HCT116 (cell line): ENCODE data around the gene UGT1A9. TPM values are rescaled to one million over a fixed set of nuclear protein-coding genes. Genes with fewer than 3 reads are reported as not detected.

ENCODE experiments used
- ATAC-seq: fragments of 200-7000 bp; cut with Tn5 transposase; 2 replicates; pipeline ENCODE4 v1.9.1; 2020; ENCODE audit warnings: mild to moderate bottlenecking, moderate library complexity
- BruUV-seq: library from RNA; stranded (reverse); fragments of 400-500 nt; replicated peaks from 2 replicates; lab custom pipeline; 2021; lab: Mats Ljungman, UMichigan
- CTCF ChIA-PET: fragments of 300-600 bp; sonication (Branson Sonifier 250); formaldehyde crosslinking; loops from one replicate; lab custom pipeline; 2021; ENCODE audit warnings: antibody characterized with exemption; lab: Charles Lee
- POLR2A ChIA-PET: fragments of 300-600, 350-600 bp; sonication (Branson Sonifier 250); formaldehyde crosslinking; loops from one replicate; lab custom pipeline; 2021; ENCODE audit warnings: antibody characterized with exemption; lab: Charles Lee
- RAD21 ChIA-PET, 2 experiments: fragments of 300-600 bp; sonication (Branson Sonifier 250); formaldehyde crosslinking; loops; one replicate each; lab custom pipeline; 2023; ENCODE audit warnings: low total read pairs in 2 of 2; ENCODE audit not compliant: uncharacterized antibody in 2 of 2, unreplicated experiment in 2 of 2, low non-redundant PET in 1 of 2; lab: Charles Lee
- DNase-seq: peaks from one replicate; pipeline ENCODE4 v3.0.0-alpha.2; 2010; ENCODE audit warnings: low read depth, low spot score
- H2AFZ ChIP-seq: fragments of 200-600 bp; shearing (Covaris generic), sonication (generic); 2 replicates; pipeline ENCODE4 v1.6.1; 2017; ENCODE audit warnings: low read depth, mixed run types, mixed read lengths, antibody characterized with exemption, low read length; ENCODE audit not compliant: poor library complexity, severe bottlenecking
- H3K27ac ChIP-seq: 2 replicates; pipeline ENCODE4 v1.5.1; 2012; ENCODE audit warnings: low read depth, low read length
- H3K27me3 ChIP-seq: fragments of 200-600 bp; sonication (generic); 2 replicates; pipeline ENCODE4 v1.6.1; 2016; ENCODE audit warnings: mixed run types, low read length, mixed read lengths; ENCODE audit not compliant: insufficient read depth
- H3K36me3 ChIP-seq, 2 experiments: fragments of 200-500 bp in 1 of 2; fragments of 200-600 bp in 1 of 2; sonication (Bioruptor generic) in 1 of 2; sonication (generic) in 1 of 2; 2 replicates each; pipeline versions ENCODE4 v1.5.1 to v1.6.1; 2014 to 2016; ENCODE audit warnings: low read length in 2 of 2, inconsistent platforms in 1 of 2, mixed read lengths in 1 of 2, mixed run types in 1 of 2; ENCODE audit not compliant: insufficient read depth in 2 of 2, control insufficient read depth in 1 of 2
- H3K4me1 ChIP-seq, 2 experiments: fragments of 200-600 bp in 1 of 2; sonication (generic) in 1 of 2; 2 replicates each; pipeline versions ENCODE4 v1.5.1 to v1.6.1; 2012 to 2017; ENCODE audit warnings: low read length in 2 of 2, inconsistent platforms in 1 of 2, mild to moderate bottlenecking in 1 of 2, mixed read lengths in 1 of 2, mixed run types in 1 of 2, moderate library complexity in 1 of 2; ENCODE audit not compliant: insufficient read depth in 2 of 2, control insufficient read depth in 1 of 2
- H3K4me2 ChIP-seq: fragments of 200-600 bp; sonication (generic); 2 replicates; pipeline ENCODE4 v1.6.1; 2017; ENCODE audit warnings: mixed run types, low read length, mixed read lengths
- H3K4me3 ChIP-seq, 2 experiments: fragments of 200-600 bp in 1 of 2; sonication (generic) in 1 of 2; replicated peaks in 1 of 2; 2 replicates each; pipeline ENCODE4 v1.5.1; 2011 to 2016; ENCODE audit warnings: low read length in 2 of 2, control low read depth in 1 of 2, low read depth in 1 of 2, mild to moderate bottlenecking in 1 of 2, mixed read lengths in 1 of 2, mixed run types in 1 of 2
- H3K79me2 ChIP-seq: fragments of 200-600 bp; sonication (generic); 2 replicates; pipeline ENCODE4 v1.6.1; 2017; ENCODE audit warnings: mild to moderate bottlenecking, mixed run types, low read length, moderate library complexity, mixed read lengths; ENCODE audit not compliant: insufficient read depth
- H3K9ac ChIP-seq: fragments of 200-600 bp; sonication (generic); 2 replicates; pipeline ENCODE4 v1.6.1; 2016; ENCODE audit warnings: low read length, mixed read lengths
- H3K9me2 ChIP-seq: fragments of 200-600 bp; sonication (generic), shearing (Covaris generic); 2 replicates; pipeline ENCODE4 v1.6.1; 2017; ENCODE audit warnings: mixed run types, mild to moderate bottlenecking, moderate library complexity; ENCODE audit not compliant: insufficient read depth
- H3K9me3 ChIP-seq, 2 experiments: fragments of 200-500 bp in 1 of 2; fragments of 200-600 bp in 1 of 2; sonication (Bioruptor generic) in 1 of 2; sonication (generic) in 1 of 2; 2 replicates each; pipeline ENCODE4 v1.6.1; 2014 to 2017; ENCODE audit warnings: low read length in 2 of 2, mixed read lengths in 2 of 2, inconsistent platforms in 1 of 2, low read depth in 1 of 2, mild to moderate bottlenecking in 1 of 2, mixed run types in 1 of 2, moderate library complexity in 1 of 2; ENCODE audit not compliant: control insufficient read depth in 1 of 2, insufficient read depth in 1 of 2
- H4K20me1 ChIP-seq: fragments of 200-600 bp; sonication (generic), shearing (Covaris generic); 2 replicates; pipeline ENCODE4 v1.6.1; 2017; ENCODE audit warnings: mixed run types, mild to moderate bottlenecking, moderate library complexity; ENCODE audit not compliant: insufficient read depth
- CBX3 ChIP-seq: IDR thresholded peaks from 2 replicates; pipeline ENCODE4 v1.6.1; 2012; ENCODE audit warnings: low read depth
- CEBPB ChIP-seq: IDR thresholded peaks from 2 replicates; pipeline ENCODE4 v1.6.1; 2012; ENCODE audit warnings: low read depth
- CTCF ChIP-seq, 3 experiments: fragments of 200-600 bp in 1 of 3; sonication (generic) in 1 of 3; IDR thresholded peaks in 2 of 3; conservative IDR thresholded peaks in 1 of 3; 2 replicates each; pipeline ENCODE4 v1.5.1; 2012 to 2017; ENCODE audit warnings: low read depth in 2 of 3, low read length in 2 of 3, antibody characterized with exemption in 1 of 3, borderline replicate concordance in 1 of 3, control low read depth in 1 of 3, mild to moderate bottlenecking in 1 of 3, mixed read lengths in 1 of 3, mixed run types in 1 of 3, moderate library complexity in 1 of 3; ENCODE audit not compliant: insufficient read depth in 1 of 3
- EGR1 ChIP-seq: IDR thresholded peaks from 2 replicates; pipeline ENCODE4 v1.6.1; 2012; ENCODE audit warnings: low read depth
- EZH2 ChIP-seq: fragments of 200-600 bp; sonication (generic); IDR thresholded peaks from 2 replicates; pipeline ENCODE4 v1.6.1; 2017; ENCODE audit warnings: antibody characterized with exemption, mixed run types
- EZH2phosphoT487 ChIP-seq: fragments of 200-600 bp; IDR thresholded peaks from 2 replicates; pipeline ENCODE4 v1.6.1; 2018; ENCODE audit warnings: antibody characterized with exemption, borderline replicate concordance
- MAX ChIP-seq: IDR thresholded peaks from 2 replicates; pipeline ENCODE4 v1.6.1; 2012
- POLR2A ChIP-seq: IDR thresholded peaks from 2 replicates; pipeline ENCODE4 v1.7.0; 2011; ENCODE audit warnings: borderline replicate concordance; ENCODE audit not compliant: insufficient read depth, insufficient read length; ENCODE audit errors: extremely low read depth
- POLR2AphosphoS5 ChIP-seq: IDR thresholded peaks from 2 replicates; pipeline ENCODE4 v1.6.1; 2011; ENCODE audit warnings: mild to moderate bottlenecking, low read depth, low read length, moderate library complexity
- REST ChIP-seq: IDR thresholded peaks from 2 replicates; pipeline ENCODE4 v1.6.1; 2012; ENCODE audit warnings: low read depth
- SIN3A ChIP-seq: IDR thresholded peaks from 2 replicates; pipeline ENCODE4 v1.6.1; 2012; ENCODE audit warnings: low read depth
- TCF7L2 ChIP-seq: IDR thresholded peaks from 2 replicates; pipeline ENCODE4 v1.7.0; 2011; ENCODE audit warnings: borderline replicate concordance, inconsistent platforms; ENCODE audit not compliant: insufficient read depth, insufficient read length; ENCODE audit errors: extremely low read depth
- YY1 ChIP-seq: IDR thresholded peaks from 2 replicates; pipeline ENCODE4 v1.6.1; 2011; ENCODE audit warnings: low read length, low read depth, moderate library complexity, mild to moderate bottlenecking; ENCODE audit not compliant: insufficient replicate concordance; ENCODE audit errors: extremely low read depth
- ZFX ChIP-seq: fragments of 450-650 bp; IDR thresholded peaks from 2 replicates; pipeline ENCODE4 v1.6.1; 2017
- ZNF274 ChIP-seq: fragments of 200-500 bp; sonication (Bioruptor generic); IDR thresholded peaks from 2 replicates; pipeline ENCODE4 v1.6.1; 2014; ENCODE audit warnings: mild to moderate bottlenecking, low read depth, low read length, inconsistent platforms
- intact Hi-C: fragments of 100-400 bp; cut with micrococcal nuclease; formaldehyde crosslinking; loops from 2 replicates; pipeline ENCODE4 v1.10.0; 2022
- total RNA-seq: library from RNA; stranded (reverse); gene quantifications from one replicate; pipeline ENCODE4 v1.2.1, GENCODE V29; 2021; ENCODE audit not compliant: unreplicated experiment

The UGT1A9 gene
- total RNA-seq, 1 experiment from 2014 or later: not detected

- H3K79me2 ChIP-seq: no peaks in the 10 kb centered on the region
- no peak for TF ChIP-seq CEBPB
- TF ChIP-seq POLR2AphosphoS5: no peak
- no peak for TF ChIP-seq YY1
- TF ChIP-seq TCF7L2: no peak
- no peak for TF ChIP-seq ZFX
- TF ChIP-seq EGR1: no peak
- no peak for TF ChIP-seq MAX
- TF ChIP-seq ZNF274: no peak
- no peak for TF ChIP-seq REST
- no peak for TF ChIP-seq POLR2A
- TF ChIP-seq CBX3: no peak
- TF ChIP-seq CTCF (IDR thresholded peaks at IDR 0.05 in 2 of 3, conservative IDR thresholded peaks at IDR 0.05 in 1 of 3; ENCODE audit: borderline replicate concordance in 1 of 3, insufficient read depth in 1 of 3, low read depth in 2 of 3, low read length in 2 of 3): no peak
- no peak for TF ChIP-seq SIN3A
- no peak for TF ChIP-seq EZH2
- no peak for TF ChIP-seq EZH2phosphoT487
- TF ChIP-seq, all 23 proteins: peak for 0
- Histone ChIP-seq H3K4me3 (no peak overlapping the region), H4K20me1 (no peaks in the 10 kb centered on the region), H3K27me3 (no peaks in the 10 kb centered on the region), H3K4me1 (no peaks in the 10 kb centered on the region), H3K4me2 (no peak overlapping the region), H3K9me2 (no peaks in the 10 kb centered on the region), H3K9me3 (no peaks in the 10 kb centered on the region), H3K27ac (no peak overlapping the region), H2AFZ (no peak overlapping the region), H3K36me3 (no peaks in the 10 kb centered on the region), H3K9ac (no peak overlapping the region)
- DNase-seq (no peak), ATAC-seq (no peak)
- RAD21 ChIA-PET: no interaction called here
- BruUV-seq: no TSS peak
- POLR2A ChIA-PET: no interaction called here
- CTCF ChIA-PET: no interaction called here
- intact Hi-C loops: no loop called here
Observed at GRCh38 chr2:233740870-233741269, 69.2 kb downstream of the UGT1A9 start.
